ENCODE measurements around the gene PODXL.

- TF ChIP-seq YY1 (IDR thresholded peaks at IDR 0.05; ENCODE audit: extremely low read depth, insufficient replicate concordance, low read depth, low read length) (no peak), POLR2AphosphoS5 (IDR thresholded peaks at IDR 0.05; ENCODE audit: low read depth, low read length) (no peak), CTCF (IDR thresholded peaks at IDR 0.05 in 2 of 3, conservative IDR thresholded peaks at IDR 0.05 in 1 of 3; ENCODE audit: borderline replicate concordance in 1 of 3, insufficient read depth in 1 of 3, low read depth in 2 of 3, low read length in 2 of 3) (no peak), EZH2phosphoT487 (IDR thresholded peaks at IDR 0.05; ENCODE audit: borderline replicate concordance) (no peak)
Observed at GRCh38 chr7:131489196-131489595, 67.2 kb downstream of the PODXL start.

Measured in HCT116 (cell line).